GM19239 (cell line): ENCODE results near the gene AGPAT4.
"Not testable (repeated sequence)": the region's sequence is repeated elsewhere in the genome, so short reads cannot be mapped to it uniquely, and the experiment has no call there.

ENCODE experiments used
- DNase-seq: peaks from one replicate; pipeline ENCODE4 v3.0.0; 2011; ENCODE audit warnings: low spot score; ENCODE audit not compliant: insufficient read length
- FAIRE-seq: peaks from 2 replicates; lab custom pipeline; 2011; peaks lifted over from hg19 to GRCh38; lab: Jason Lieb, UNC

Gene AGPAT4

DNA sequence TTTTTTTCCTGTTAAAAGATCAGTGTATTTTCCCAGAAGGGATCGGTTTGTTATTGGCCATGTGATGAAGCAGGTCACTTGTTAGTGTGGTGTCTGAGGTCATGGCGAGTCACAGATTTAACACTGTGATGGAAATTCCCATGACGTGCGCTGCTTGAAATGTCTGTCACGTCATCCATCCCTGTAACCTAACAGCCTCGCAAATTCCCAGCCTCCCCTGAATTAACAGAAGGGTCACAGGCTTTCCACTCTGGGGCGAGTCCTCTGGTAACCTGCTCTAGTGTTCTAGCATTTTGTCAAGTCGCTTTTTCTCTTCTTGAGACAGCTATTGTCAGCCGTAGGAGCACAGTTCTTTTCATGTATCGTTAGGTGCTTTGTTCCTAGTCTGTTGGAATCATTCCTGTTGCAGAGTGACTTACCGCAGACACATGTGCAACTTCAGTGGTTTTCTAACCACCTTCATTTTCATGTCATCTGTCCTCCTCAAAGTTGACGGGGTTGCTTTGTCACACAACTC is 145.1 kb downstream of the AGPAT4 start:
- DNase-seq (no peak), FAIRE-seq (no peak)

DNA sequence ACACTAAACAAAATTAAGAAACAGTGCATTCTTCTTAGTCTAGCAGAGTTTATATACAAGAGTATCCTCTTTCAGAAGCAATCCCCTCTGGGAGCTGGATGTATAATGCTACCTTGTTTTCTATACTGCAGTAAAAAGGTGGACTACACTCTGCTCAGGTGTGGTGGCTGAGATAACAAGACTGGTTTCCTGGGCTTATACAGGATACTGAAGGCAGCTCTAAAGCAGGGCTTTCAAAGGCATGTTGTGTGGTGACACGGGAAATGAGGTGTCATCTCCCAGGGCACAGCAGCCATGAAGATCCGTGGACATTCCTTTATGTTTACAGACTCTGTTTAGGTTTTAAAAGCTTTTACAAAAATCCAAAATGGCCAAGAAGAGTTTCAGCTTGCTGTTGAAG is 145.6 kb downstream of the AGPAT4 start:
- no peak for FAIRE-seq
- no peak for DNase-seq

DNA sequence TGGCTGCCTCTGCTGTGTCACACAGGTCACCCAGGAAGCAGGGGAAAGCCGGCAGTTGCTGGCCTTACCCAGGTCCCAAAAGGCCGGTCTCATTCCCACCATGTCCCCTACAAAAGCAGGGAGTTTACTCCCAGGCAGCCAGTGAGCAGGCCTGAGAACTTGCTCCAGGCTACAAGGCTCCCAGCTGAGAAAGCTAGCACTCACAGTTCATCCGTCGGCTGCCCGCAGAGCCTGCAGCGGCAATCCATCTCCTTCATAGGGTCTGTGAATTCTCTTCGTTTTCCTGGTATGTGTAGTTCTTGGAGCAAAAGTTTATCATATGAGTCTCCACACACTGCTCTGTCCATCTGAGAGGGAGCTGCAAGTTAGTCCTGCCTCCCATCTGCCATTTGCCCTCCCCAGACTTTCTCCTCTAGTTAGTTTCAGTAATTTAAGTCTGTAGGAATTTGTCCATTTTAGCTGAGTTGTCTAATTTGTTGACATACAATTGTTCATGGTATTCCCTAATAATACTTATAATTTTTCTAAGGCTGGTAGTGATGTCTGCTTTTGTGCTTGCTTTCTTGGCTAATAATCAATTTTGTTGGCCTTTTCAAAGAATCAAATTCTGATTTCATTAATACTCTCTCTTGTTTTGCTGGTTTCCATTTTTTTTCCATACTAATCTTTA is 146.7 kb downstream of the AGPAT4 start:
- FAIRE-seq (no peak), DNase-seq (no peak)

DNA sequence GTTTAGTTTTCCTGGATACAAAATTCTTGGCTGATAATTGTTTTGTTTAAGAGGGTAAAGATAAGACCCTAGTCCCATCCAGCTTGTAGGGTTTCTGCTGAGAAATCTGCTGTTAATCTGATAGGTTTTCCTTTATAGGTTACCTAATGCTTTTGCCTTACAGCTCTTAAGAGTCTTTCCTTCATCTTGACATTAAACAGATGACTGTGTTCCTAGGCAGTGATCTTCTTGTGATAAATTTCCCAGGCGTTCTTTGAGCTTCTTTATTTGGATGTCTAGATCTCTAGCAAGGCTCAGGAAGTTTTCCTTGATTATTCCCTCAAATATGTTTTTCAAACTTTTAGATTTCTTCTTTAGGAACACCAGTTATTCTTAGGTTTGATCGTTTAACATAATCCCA is 148.3 kb downstream of the AGPAT4 start:
- no peak for FAIRE-seq
- DNase-seq: no peak

DNA sequence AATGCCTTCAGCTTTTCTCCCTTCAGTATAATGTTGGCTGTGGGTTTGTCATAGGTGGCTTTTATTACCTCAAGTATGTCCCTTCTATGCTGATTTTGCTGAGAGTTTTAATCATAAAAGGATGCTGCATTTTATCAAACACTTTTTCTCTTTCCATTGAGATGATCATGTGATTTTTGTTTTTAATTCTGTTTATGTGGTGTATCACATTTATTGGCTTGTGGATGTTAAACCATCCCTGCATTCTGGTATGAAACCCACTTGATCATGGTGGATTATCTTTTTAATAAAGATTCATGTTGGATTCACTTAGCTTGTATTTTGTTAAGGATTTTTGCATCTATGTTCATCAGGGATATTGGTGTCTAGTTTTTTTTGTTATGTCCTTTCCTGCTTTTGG is 150.5 kb downstream of the AGPAT4 start:
- FAIRE-seq, DNase-seq: not testable (repeated sequence)

DNA sequence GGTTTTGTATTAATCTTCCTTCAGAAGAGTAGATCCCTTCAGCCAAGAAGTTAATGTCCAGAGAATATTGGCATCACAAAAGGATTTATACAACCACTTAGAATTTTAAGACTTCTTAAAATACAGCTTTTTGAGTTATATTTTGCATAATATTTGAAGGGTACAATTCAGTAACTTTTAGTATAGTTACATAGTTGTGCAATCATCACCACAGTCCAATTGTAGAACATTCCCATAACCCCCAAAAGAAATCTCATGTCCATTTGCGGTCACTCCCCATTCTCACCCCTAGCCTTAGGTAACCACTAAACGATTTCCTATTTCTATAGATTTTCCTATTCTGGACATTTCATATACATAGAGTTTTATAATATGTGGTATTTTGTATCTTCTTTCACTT is 155.9 kb downstream of the AGPAT4 start:
- no peak for FAIRE-seq
- DNase-seq: no peak

- FAIRE-seq: no peak
- no peak for DNase-seq
Measured at GRCh38 chr6:161117308-161117707, 156.6 kb downstream of the AGPAT4 start.

- DNase-seq: no peak
- no peak for FAIRE-seq
Measured at GRCh38 chr6:161116554-161116953, 157.3 kb downstream of the AGPAT4 start.

GRCh38 chr6:161115468-161115867 is 158.4 kb downstream of the AGPAT4 start:
- no peak for FAIRE-seq
- no peak for DNase-seq

GRCh38 chr6:161111261-161111660 is 162.6 kb downstream of the AGPAT4 start:
- no peak for FAIRE-seq
- DNase-seq: no peak

DNA sequence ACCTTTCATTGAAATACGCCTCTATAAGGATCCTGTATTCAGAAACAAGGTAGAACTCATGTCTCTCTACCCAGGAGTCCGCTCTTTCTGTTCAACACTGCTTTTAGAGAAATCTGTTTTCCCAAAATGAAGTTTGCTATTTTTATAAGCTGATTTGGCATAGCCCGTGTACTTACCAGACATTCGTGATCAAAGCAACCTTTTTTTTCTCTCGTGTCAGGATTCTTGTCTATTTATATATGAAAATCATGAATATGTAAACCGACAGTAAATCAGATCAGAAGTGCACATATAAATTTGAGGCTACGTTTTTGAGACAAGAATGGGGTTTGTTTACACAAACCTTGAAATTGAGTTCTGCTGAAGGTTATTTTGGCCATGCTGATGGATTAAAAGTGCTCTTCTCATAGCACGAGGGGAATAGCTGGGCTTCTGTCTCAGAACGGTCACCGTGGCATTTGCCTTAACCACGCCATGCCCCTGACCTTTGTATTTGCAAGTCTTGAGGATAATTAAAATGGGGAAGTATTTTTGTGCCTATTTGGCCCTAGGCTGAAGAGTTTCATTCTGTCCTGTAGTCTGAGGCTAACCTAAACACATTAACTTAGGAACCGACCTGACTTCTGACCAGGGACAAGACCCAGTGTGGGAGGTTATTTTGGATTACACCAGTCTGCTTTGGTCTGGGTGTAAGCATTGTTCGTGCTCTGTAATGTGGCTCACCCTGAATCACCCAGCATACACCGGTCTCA is 163.7 kb downstream of the AGPAT4 start:
- FAIRE-seq: no peak
- DNase-seq: no peak

- FAIRE-seq: no peak
- no peak for DNase-seq
Measured at GRCh38 chr6:161109366-161109765, 164.5 kb downstream of the AGPAT4 start.

GRCh38 chr6:161108916-161109315 is 164.9 kb downstream of the AGPAT4 start:
- FAIRE-seq (no peak), DNase-seq (no peak)

DNA sequence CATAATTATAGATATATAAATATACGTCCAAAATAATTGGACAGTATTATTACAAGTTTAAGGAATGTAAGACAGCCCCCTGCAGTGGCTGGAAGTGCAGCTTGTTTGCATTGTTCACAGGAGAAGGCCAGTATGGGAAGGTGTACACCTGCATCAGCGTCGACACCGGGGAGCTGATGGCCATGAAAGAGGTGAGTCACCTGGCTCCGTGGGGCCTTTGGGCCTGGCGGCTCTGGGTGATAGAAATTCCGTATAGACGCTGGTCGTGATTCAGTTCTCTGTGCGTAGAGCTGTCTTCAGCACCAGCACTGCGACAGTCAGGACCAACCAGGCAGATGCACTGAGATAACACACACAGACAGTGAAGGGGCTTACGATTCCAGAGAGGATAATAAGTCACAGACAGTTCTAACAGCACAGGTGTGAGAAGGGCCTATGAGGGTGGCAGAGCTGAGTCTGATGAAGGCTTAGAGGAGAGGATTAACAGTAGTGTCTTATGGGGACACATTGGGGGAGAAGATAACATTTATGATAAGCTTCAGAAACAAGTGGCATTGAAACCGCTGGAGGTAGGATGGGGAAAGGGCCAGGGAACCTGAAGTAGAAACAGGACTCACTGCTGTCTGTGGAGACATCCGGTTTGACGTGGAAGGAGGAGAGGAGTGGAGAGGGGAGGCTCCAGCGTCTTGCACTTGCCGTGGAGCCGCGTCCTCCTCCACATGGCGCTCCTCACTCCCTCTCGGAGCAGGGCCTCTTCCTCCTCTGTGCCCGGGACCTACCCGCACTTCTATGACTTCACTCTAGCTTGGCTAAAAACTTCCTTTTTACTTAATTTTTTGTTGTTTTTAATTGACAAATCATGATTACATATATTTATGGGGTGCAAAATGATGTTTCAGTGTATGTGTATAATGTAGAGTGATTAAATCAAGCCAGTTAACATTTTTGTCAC is 165.8 kb downstream of the AGPAT4 start:
- DNase-seq (no peak), FAIRE-seq (no peak)

DNA sequence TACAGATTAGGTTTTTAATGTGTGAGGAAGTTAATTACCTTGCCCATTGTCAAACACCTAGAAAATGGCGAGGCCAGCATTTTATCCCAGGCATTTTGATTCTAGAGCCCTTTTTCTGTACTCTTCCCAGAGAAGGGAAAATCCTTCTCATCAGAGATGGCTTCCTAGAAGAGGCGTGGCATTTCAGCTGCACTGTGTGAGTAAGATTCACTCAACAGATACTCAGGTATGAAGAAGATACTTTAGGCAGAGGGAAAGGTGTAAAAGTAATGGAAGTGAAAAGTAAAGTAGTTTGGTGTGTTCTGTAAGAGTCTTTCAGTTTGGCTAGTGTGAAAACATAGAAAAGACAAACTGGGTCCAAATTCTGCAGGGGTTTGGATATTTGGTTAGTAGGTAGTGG is 168.5 kb downstream of the AGPAT4 start:
- DNase-seq (no peak), FAIRE-seq (no peak)

- FAIRE-seq: no peak
- DNase-seq: no peak
Measured at GRCh38 chr6:161104966-161105365, 168.9 kb downstream of the AGPAT4 start.

GRCh38 chr6:161103475-161103874 is 170.4 kb downstream of the AGPAT4 start:
- no peak for FAIRE-seq
- DNase-seq: no peak

GRCh38 chr6:161101517-161101916 is 172.3 kb downstream of the AGPAT4 start:
- DNase-seq (no peak), FAIRE-seq (no peak)

DNA sequence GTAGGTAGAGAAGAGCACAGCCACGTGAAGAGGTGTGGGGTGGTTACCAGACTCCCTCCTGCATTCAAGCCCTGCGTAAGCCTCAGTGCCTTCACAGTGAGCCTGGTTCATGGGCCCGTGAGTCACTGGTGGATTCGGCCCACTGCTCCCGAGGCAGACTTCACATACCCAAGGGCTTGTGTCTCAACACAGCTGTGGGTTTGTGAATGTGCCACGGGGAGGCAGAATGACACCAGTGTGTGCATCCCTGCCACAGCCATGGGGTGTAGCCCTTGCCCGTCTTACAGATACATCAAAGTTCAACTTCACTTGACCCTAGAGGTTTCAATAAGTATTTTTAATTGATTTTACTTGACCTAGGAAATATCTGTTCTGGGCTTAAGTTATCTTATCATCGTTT is 173.8 kb downstream of the AGPAT4 start:
- FAIRE-seq (no peak), DNase-seq (no peak)

- FAIRE-seq: no peak
- no peak for DNase-seq
Measured at GRCh38 chr6:161095916-161096315, 177.9 kb downstream of the AGPAT4 start.

DNA sequence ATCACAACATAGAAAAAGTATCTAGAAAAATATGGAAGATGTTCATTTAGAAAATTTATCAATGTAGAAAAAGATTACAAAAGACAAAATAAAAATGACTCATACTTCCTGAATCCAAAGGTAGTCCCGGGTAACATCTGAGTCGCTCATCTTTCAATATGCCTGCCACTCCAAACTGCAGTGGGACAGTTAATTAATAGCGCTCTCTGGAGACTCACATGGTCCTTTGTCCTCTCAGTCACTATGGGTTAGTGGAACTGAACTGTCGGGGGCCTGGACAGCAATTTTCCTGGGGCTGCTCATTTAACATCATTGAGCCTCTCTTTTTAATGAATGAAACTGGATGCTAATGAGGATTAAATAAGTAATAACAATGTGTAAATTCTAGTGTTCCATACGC is 178.9 kb downstream of the AGPAT4 start:
- FAIRE-seq: no peak
- DNase-seq: no peak
